MV-4-11 (cell line): ENCODE data around the gene SLC22A8.
"Not testable (repeated sequence)": the region's sequence is repeated elsewhere in the genome, so short reads cannot be mapped to it uniquely, and the experiment has no call there.

Experiments
- DNase-seq: peaks from one replicate; lab custom pipeline; 2025; lab: John Stamatoyannopoulos, UW

Gene SLC22A8

GRCh38 chr11:63015521-63016215, at the start of gene SLC22A8:
TSS of gene SLC22A8 (minus strand) at chr11:63015841. CDS start at chr11:63014958, 883 bp downstream.
- no peak for DNase-seq

- not testable (repeated sequence) for DNase-seq
Observed at GRCh38 chr11:63046203-63046602, 30.6 kb upstream of the SLC22A8 start.

GRCh38 chr11:63042596-63042995, 27.0 kb upstream of the SLC22A8 start:
- no peak for DNase-seq

GRCh38 chr11:63032457-63032856, 16.8 kb upstream of the SLC22A8 start:
- no peak for DNase-seq

GRCh38 chr11:63023841-63024648, 8.4 kb upstream of the SLC22A8 start:
- peak; percentile 89 for DNase-seq

- no peak for DNase-seq
Observed at GRCh38 chr11:63023222-63023814, 7.7 kb upstream of the SLC22A8 start.

GRCh38 chr11:63022441-63022840, 6.8 kb upstream of the SLC22A8 start:
- no peak for DNase-seq

GRCh38 chr11:63020671-63021291, 5.1 kb upstream of the SLC22A8 start:
- DNase-seq = no peak

- no peak for DNase-seq
Observed at GRCh38 chr11:63019506-63019905, 3.9 kb upstream of the SLC22A8 start.

GRCh38 chr11:63017306-63017974, 1.8 kb upstream of the SLC22A8 start:
- no peak for DNase-seq

GRCh38 chr11:63014408-63015055, 1.1 kb downstream of the SLC22A8 start:
- no peak for DNase-seq

- no peak for DNase-seq
Observed at GRCh38 chr11:63012839-63013238, 2.8 kb downstream of the SLC22A8 start.

- DNase-seq = no peak
Observed at GRCh38 chr11:63012430-63012829, 3.2 kb downstream of the SLC22A8 start.

GRCh38 chr11:63010934-63011439, 4.7 kb downstream of the SLC22A8 start:
- no peak for DNase-seq

GRCh38 chr11:63007920-63008319, 7.7 kb downstream of the SLC22A8 start:
- DNase-seq = no peak

GRCh38 chr11:63001456-63001855, 14.2 kb downstream of the SLC22A8 start:
- no peak for DNase-seq

- no peak for DNase-seq
Observed at GRCh38 chr11:62999649-63000048, 16.0 kb downstream of the SLC22A8 start.

GRCh38 chr11:62999156-62999555, 16.5 kb downstream of the SLC22A8 start:
- DNase-seq = no peak

GRCh38 chr11:62996271-62996670, 19.4 kb downstream of the SLC22A8 start:
- no peak for DNase-seq

- DNase-seq = no peak
Observed at GRCh38 chr11:62994775-62995174, 20.9 kb downstream of the SLC22A8 start.

GRCh38 chr11:62988276-62988675, 27.4 kb downstream of the SLC22A8 start:
- no peak for DNase-seq
